GM06990 (cell line): Measurements from ENCODE around the gene ANK2.

ENCODE experiments used
- DNase-seq: peaks from one replicate; pipeline ENCODE4 v3.0.0-alpha.2; 2011; ENCODE audit not compliant: insufficient read length; ENCODE audit errors: extremely low read depth
- H3K27me3 ChIP-seq: replicated peaks from 2 replicates; pipeline ENCODE4 v1.6.0; 2011; ENCODE audit warnings: low read length; ENCODE audit not compliant: control insufficient read depth, insufficient read depth
- H3K36me3 ChIP-seq: 2 replicates; pipeline ENCODE4 v1.5.1; 2011; ENCODE audit warnings: low read length; ENCODE audit not compliant: control insufficient read depth, insufficient read depth
- H3K4me3 ChIP-seq: replicated peaks from 2 replicates; pipeline ENCODE4 v1.5.1; 2011; ENCODE audit warnings: low read depth, mild to moderate bottlenecking, control low read depth, low read length
- TF ChIP-seq, protein P1 (sequence below): IDR thresholded peaks from 2 replicates; pipeline ENCODE4 v1.5.1; 2011; ENCODE audit warnings: low read length, control low read depth, mild to moderate bottlenecking, inconsistent platforms; ENCODE audit not compliant: insufficient read depth, poor library complexity, severe bottlenecking

The ANK2 gene

DNA sequence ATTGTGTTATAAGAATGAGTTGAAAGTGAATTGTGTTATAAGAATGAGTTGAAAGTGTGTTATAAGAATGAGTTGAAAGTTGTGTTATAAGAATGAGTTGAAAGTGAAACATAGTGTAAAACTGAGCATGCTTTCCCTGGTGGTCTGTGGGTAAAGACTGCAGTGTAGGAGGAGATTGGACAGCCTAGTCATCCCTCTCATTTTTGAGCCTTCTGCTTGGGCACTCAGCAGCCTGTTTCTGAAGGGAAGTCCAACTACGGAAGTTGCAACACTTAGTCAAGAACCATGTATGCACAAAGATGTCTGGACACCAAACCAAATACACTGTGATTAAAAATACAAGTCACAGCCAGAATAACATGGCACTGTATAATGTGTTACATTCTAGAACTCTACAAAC lies 72.6 kb downstream of the ANK2 start:
- no peaks in the 10 kb centered on the region for H3K27me3 ChIP-seq
- DNase-seq: no peak
- no peaks in the 10 kb centered on the region for H3K36me3 ChIP-seq
- TF ChIP-seq, protein P1, sequence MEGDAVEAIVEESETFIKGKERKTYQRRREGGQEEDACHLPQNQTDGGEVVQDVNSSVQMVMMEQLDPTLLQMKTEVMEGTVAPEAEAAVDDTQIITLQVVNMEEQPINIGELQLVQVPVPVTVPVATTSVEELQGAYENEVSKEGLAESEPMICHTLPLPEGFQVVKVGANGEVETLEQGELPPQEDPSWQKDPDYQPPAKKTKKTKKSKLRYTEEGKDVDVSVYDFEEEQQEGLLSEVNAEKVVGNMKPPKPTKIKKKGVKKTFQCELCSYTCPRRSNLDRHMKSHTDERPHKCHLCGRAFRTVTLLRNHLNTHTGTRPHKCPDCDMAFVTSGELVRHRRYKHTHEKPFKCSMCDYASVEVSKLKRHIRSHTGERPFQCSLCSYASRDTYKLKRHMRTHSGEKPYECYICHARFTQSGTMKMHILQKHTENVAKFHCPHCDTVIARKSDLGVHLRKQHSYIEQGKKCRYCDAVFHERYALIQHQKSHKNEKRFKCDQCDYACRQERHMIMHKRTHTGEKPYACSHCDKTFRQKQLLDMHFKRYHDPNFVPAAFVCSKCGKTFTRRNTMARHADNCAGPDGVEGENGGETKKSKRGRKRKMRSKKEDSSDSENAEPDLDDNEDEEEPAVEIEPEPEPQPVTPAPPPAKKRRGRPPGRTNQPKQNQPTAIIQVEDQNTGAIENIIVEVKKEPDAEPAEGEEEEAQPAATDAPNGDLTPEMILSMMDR: no peak
- H3K4me3 ChIP-seq: no peak overlapping the region

DNA sequence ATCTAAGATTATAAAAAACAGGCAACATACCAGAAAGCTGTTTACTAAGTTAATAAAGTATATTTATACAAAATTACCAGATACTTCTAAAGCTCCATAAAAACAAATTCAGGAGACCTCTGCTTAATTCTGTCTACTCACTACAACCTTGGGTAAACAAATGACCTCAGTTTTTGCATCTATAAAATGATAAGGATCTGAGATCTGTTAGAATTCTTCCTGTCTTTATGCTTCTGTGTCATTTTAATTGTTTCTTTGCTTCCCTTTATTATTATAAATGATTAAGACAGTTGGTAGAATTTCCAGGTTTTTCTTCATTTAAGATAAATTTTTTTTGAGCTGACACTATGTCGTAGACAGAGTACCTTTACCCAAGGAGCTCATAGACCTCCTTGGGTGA lies 76.0 kb downstream of the ANK2 start:
- DNase-seq: no peak
- Histone ChIP-seq H3K4me3 (no peak overlapping the region), H3K36me3 (no peaks in the 10 kb centered on the region), H3K27me3 (no peaks in the 10 kb centered on the region)
- TF ChIP-seq, protein P1: no peak

- DNase-seq: no peak
Measured at GRCh38 chr4:113131136-113131535, 81.7 kb downstream of the ANK2 start.

DNA sequence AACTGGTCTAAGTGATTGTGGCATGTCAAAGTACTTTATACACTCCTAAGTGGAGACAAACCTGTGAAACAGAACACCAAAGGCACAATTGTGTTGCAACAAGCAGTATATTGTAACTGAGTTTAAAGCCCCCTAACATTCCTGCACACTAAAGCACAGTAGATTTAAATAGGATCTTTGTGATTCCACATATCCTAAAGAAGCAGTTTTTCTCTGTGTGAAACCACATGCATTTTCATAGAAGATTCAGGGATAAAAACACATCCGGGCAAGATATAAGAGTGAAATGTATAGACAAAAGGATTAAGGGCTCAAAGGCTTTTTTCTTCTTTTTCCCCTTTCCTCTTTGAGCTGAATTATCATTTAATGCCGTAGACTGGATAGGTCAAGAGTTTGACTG lies 82.2 kb downstream of the ANK2 start:
- no peak for DNase-seq
- TF ChIP-seq, protein P1: no peak
- Histone ChIP-seq H3K4me3 (no peak overlapping the region), H3K36me3 (no peaks in the 10 kb centered on the region), H3K27me3 (no peaks in the 10 kb centered on the region)

More at GRCh38 chr4:113131136-113131535, 81.7 kb downstream of the ANK2 start:
- TF ChIP-seq, protein P1: no peak
- no peaks in the 10 kb centered on the region for H3K36me3 ChIP-seq
- H3K4me3 ChIP-seq: no peak overlapping the region
- no peaks in the 10 kb centered on the region for H3K27me3 ChIP-seq

DNA sequence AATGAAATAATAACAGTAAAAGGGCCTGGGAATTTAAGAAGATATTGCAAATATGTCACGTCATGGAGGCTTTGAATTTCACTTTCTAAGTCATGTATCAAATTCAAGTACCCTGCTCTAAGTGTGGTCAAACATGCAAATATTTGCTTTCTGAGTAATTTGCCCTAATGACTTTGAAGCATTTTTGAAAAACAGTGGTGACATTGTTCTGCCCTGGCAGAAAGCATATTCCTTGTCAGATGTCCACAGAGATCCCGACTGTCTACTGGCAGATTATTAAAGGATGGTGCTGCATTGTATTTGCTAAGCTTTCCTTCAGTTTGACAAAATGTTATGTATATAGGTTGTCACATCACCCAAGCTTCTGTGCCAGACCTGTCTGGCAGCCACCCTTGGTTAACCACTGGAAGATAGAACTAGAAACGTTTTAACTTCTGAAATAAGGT lies 92.5 kb downstream of the ANK2 start:
- Histone ChIP-seq H3K36me3 (no peaks in the 10 kb centered on the region), H3K27me3 (no peaks in the 10 kb centered on the region), H3K4me3 (no peak overlapping the region)
- TF ChIP-seq, protein P1: no peak
- DNase-seq: no peak

DNA sequence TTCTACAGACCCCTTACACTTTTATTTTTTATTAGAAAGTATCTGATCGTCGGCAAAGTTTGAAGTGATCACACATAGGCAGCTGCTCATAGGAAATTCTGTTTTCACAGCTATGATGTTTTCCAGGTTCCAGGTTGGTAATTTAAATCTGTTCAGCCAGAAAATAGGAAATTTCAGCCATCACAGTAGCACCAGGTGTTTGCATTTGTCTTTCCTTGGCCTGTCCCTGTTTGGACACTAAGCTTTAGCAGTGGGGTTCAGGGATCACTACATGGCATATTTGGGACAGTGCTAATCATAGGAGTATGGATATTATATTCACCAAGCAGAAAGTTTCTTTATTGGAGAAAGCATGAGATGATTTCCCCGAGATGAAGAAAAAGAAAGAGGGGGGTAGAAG lies 92.9 kb downstream of the ANK2 start:
- DNase-seq: no peak
- no peak overlapping the region for H3K4me3 ChIP-seq
- TF ChIP-seq, protein P1: no peak

More for the DNA sequence above, 92.9 kb downstream of the ANK2 start:
- H3K36me3 ChIP-seq: no peaks in the 10 kb centered on the region
- H3K27me3 ChIP-seq: no peaks in the 10 kb centered on the region
